22Rv1 (cell line): ENCODE results near the gene PRELID2.

Source experiments
- CTCF ChIP-seq: fragments of 450-650 bp; IDR thresholded peaks from 2 replicates; pipeline ENCODE4 v1.5.1; 2017; ENCODE audit warnings: mild to moderate bottlenecking
- ZFX ChIP-seq: fragments of 450-650 bp; IDR thresholded peaks from 2 replicates; pipeline ENCODE4 v1.6.1; 2017; ENCODE audit warnings: antibody characterized with exemption, borderline replicate concordance

GRCh38 chr5:145777445-145778063 lies 57.6 kb downstream of the PRELID2 start:
- TF ChIP-seq CTCF = no peak
- TF ChIP-seq ZFX = no peak
